GM19372 (cell line): ENCODE results near the gene TBC1D30.
"Not testable (repeated sequence)": the region's sequence is repeated elsewhere in the genome, so short reads cannot be mapped to it uniquely, and the experiment has no call there.

Experiments used
- ATAC-seq: cut with Tn5 transposase; IDR thresholded peaks from one replicate; pipeline ENCODE4 v1.9.1; 2021; ENCODE audit warnings: mild to moderate bottlenecking, low read depth, moderate library complexity; ENCODE audit not compliant: unreplicated experiment

TBC1D30 gene

GRCh38 chr12:64824500-64825142, at the start of gene TBC1D30:
Gene TBC1D30 (plus strand): TSS chr12:64824647. CDS start chr12:64824880, 233 bp downstream.
- no peak for ATAC-seq

GRCh38 chr12:64775147-64775736, 49.2 kb upstream of the TBC1D30 start:
- not testable (repeated sequence) for ATAC-seq

GRCh38 chr12:64779354-64779974, 45.0 kb upstream of the TBC1D30 start:
- ATAC-seq: no peak

- no peak for ATAC-seq
Measured at GRCh38 chr12:64780132-64780530, 44.3 kb upstream of the TBC1D30 start.

- peak; percentile 58 for ATAC-seq
Measured at GRCh38 chr12:64780531-64781279, 43.7 kb upstream of the TBC1D30 start.

GRCh38 chr12:64781280-64782190, 42.9 kb upstream of the TBC1D30 start:
- peak; percentile 24 for ATAC-seq

- no peak for ATAC-seq
Measured at GRCh38 chr12:64782191-64782876, 42.1 kb upstream of the TBC1D30 start.

GRCh38 chr12:64785838-64786237, 38.6 kb upstream of the TBC1D30 start:
- no peak for ATAC-seq

GRCh38 chr12:64790166-64790565, 34.3 kb upstream of the TBC1D30 start:
- ATAC-seq: no peak

GRCh38 chr12:64791036-64791435, 33.4 kb upstream of the TBC1D30 start:
- ATAC-seq: no peak

- ATAC-seq: no peak
Measured at GRCh38 chr12:64792128-64792527, 32.3 kb upstream of the TBC1D30 start.

GRCh38 chr12:64793610-64794009, 30.8 kb upstream of the TBC1D30 start:
- ATAC-seq: no peak

GRCh38 chr12:64794305-64794704, 30.1 kb upstream of the TBC1D30 start:
- no peak for ATAC-seq

GRCh38 chr12:64796205-64796845, 28.1 kb upstream of the TBC1D30 start:
- ATAC-seq: peak; percentile 66

GRCh38 chr12:64797156-64797555, 27.3 kb upstream of the TBC1D30 start:
- ATAC-seq: no peak

- ATAC-seq: no peak
Measured at GRCh38 chr12:64798165-64798564, 26.3 kb upstream of the TBC1D30 start.

- ATAC-seq: no peak
Measured at GRCh38 chr12:64800640-64801039, 23.8 kb upstream of the TBC1D30 start.

GRCh38 chr12:64801381-64801780, 23.1 kb upstream of the TBC1D30 start:
- ATAC-seq: no peak

- not testable (repeated sequence) for ATAC-seq
Measured at GRCh38 chr12:64802180-64802775, 22.2 kb upstream of the TBC1D30 start.
